PFSK-1 (cell line): ENCODE data around the gene NMRK1.

Source experiments
- POLR2AphosphoS5 ChIP-seq: IDR thresholded peaks from 2 replicates; pipeline ENCODE4 v1.6.1; 2012; ENCODE audit warnings: low read depth, mild to moderate bottlenecking, control low read depth, low read length, moderate library complexity
- SIN3A ChIP-seq: IDR thresholded peaks from 2 replicates; pipeline ENCODE4 v1.6.1; 2012; ENCODE audit warnings: mild to moderate bottlenecking, low read length, moderate library complexity, borderline replicate concordance; ENCODE audit not compliant: insufficient read depth

- no peak for TF ChIP-seq SIN3A
- TF ChIP-seq POLR2AphosphoS5: no peak
Measured at GRCh38 chr9:75061169-75061568, 26.8 kb downstream of the NMRK1 start.
